ENCODE measurements around the gene TMEM183A.

TMEM183A gene

GRCh38 chr1:203072002-203072602 is 64.9 kb downstream of the TMEM183A start:
- H3K36me3 ChIP-seq (ENCODE audit: control insufficient read depth, insufficient read depth, low read length) = no peaks in the 10 kb centered on the region
- H3K27me3 ChIP-seq (ENCODE audit: control insufficient read depth, insufficient read depth, low read length) = peaks cover 45% of the 10 kb centered on the region
- H3K4me3 ChIP-seq (ENCODE audit: low read length) = no peak overlapping the region
- H3K9me3 ChIP-seq (ENCODE audit: control insufficient read depth, low read length) = no peaks in the 10 kb centered on the region
- H3K9ac ChIP-seq (ENCODE audit: low read length) = no peak overlapping the region
- H3K4me1 ChIP-seq (ENCODE audit: control insufficient read depth, insufficient read depth, low read length) = peaks cover 5% of the 10 kb centered on the region

DNA sequence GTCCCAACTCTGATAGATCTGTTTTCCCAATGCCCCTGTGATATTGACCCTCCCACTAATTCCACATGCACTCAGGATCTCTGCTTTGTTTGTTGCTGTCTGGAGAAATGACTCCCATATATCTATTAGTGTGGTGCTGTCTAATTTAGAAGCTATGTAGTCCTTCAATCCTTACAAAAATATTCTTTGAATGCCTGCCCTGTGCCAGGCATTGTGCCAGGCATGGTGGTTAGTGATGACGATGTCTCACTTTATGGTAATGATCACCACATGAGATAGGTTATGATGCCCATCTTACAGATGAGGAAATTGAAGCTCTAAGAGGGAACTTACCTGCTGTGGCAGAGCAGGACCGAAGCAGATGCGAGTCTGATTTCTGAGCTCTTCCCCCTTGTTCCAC is 65.7 kb downstream of the TMEM183A start:
- Histone ChIP-seq H3K36me3 (ENCODE audit: control insufficient read depth, insufficient read depth, low read length) (no peaks in the 10 kb centered on the region), H3K9me3 (ENCODE audit: control insufficient read depth, low read length) (no peaks in the 10 kb centered on the region), H3K27me3 (ENCODE audit: control insufficient read depth, insufficient read depth, low read length) (peaks cover 48% of the 10 kb centered on the region), H3K4me3 (ENCODE audit: low read length) (no peak overlapping the region), H3K9ac (ENCODE audit: low read length) (no peak overlapping the region), H3K4me1 (ENCODE audit: control insufficient read depth, insufficient read depth, low read length) (peaks cover 5% of the 10 kb centered on the region)

GRCh38 chr1:203073469-203073868 is 66.3 kb downstream of the TMEM183A start:
- Histone ChIP-seq H3K9me3 (ENCODE audit: control insufficient read depth, low read length) (no peaks in the 10 kb centered on the region), H3K27me3 (ENCODE audit: control insufficient read depth, insufficient read depth, low read length) (peaks cover 45% of the 10 kb centered on the region), H3K36me3 (ENCODE audit: control insufficient read depth, insufficient read depth, low read length) (no peaks in the 10 kb centered on the region), H3K9ac (ENCODE audit: low read length) (no peak overlapping the region), H3K4me1 (ENCODE audit: control insufficient read depth, insufficient read depth, low read length) (peaks cover 5% of the 10 kb centered on the region), H3K4me3 (ENCODE audit: low read length) (no peak overlapping the region)

All from mucosa of stomach (tissue), 1 donor.